Nephron (organoid): ENCODE data around the gene MAST2.
A peak's percentile ranks its signal among the peaks of the same experiment; 100 is the strongest.
"Not testable (repeated sequence)": the region's sequence is repeated elsewhere in the genome, so short reads cannot be mapped to it uniquely, and the experiment has no call there.

Experiments
- H3K27ac Mint-ChIP-seq, 3 experiments: 2 replicates each; pipeline ENCODE4 v1.8.0; 2020; ENCODE audit warnings: mixed read lengths in 3 of 3, mild to moderate bottlenecking in 2 of 3, moderate library complexity in 1 of 3
- H3K27me3 Mint-ChIP-seq: 2 replicates; pipeline ENCODE4 v1.8.0; 2021; ENCODE audit warnings: low read depth, mild to moderate bottlenecking, moderate library complexity, mixed read lengths
- H3K36me3 Mint-ChIP-seq: 2 replicates; pipeline ENCODE4 v1.8.0; 2020; ENCODE audit warnings: low read depth, mixed read lengths
- H3K4me1 Mint-ChIP-seq: 2 replicates; pipeline ENCODE4 v1.8.0; 2020; ENCODE audit warnings: mixed read lengths
- H3K4me3 Mint-ChIP-seq, 3 experiments: 2 replicates each; pipeline ENCODE4 v1.8.0; 2020; ENCODE audit warnings: mild to moderate bottlenecking in 3 of 3, mixed read lengths in 3 of 3, moderate library complexity in 2 of 3
- H3K9me3 Mint-ChIP-seq: 2 replicates; pipeline ENCODE4 v1.8.0; 2020; ENCODE audit warnings: mixed read lengths
- TF ChIP-seq, protein P1 (sequence below), 3 experiments: fragments of 200-600 bp; sonication (generic); IDR thresholded peaks; one replicate each; pipeline ENCODE4 v1.5.0; 2021; ENCODE audit warnings: antibody characterized with exemption in 3 of 3; ENCODE audit not compliant: unreplicated experiment in 3 of 3

The MAST2 gene

GRCh38 chr1:45958317-45958716, 154.9 kb downstream of the MAST2 start:
- Mint-ChIP-seq H3K9me3 (peaks cover 1% of the 10 kb centered on the region), H3K4me1 (peaks cover 17% of the 10 kb centered on the region), H3K4me3 (no peak overlapping the region), H3K27ac (no peak overlapping the region), H3K36me3 (peaks cover 29% of the 10 kb centered on the region), H3K27me3 (no peaks in the 10 kb centered on the region)
- TF ChIP-seq, protein P1, sequence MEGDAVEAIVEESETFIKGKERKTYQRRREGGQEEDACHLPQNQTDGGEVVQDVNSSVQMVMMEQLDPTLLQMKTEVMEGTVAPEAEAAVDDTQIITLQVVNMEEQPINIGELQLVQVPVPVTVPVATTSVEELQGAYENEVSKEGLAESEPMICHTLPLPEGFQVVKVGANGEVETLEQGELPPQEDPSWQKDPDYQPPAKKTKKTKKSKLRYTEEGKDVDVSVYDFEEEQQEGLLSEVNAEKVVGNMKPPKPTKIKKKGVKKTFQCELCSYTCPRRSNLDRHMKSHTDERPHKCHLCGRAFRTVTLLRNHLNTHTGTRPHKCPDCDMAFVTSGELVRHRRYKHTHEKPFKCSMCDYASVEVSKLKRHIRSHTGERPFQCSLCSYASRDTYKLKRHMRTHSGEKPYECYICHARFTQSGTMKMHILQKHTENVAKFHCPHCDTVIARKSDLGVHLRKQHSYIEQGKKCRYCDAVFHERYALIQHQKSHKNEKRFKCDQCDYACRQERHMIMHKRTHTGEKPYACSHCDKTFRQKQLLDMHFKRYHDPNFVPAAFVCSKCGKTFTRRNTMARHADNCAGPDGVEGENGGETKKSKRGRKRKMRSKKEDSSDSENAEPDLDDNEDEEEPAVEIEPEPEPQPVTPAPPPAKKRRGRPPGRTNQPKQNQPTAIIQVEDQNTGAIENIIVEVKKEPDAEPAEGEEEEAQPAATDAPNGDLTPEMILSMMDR (IDR thresholded peaks at IDR 0.05; ENCODE audit: unreplicated experiment in 3 of 3), result no peak

- peaks cover 57% of the 10 kb centered on the region for H3K36me3 Mint-ChIP-seq
- H3K9me3 Mint-ChIP-seq, result peaks cover 11% of the 10 kb centered on the region
- TF ChIP-seq, protein P1 (IDR thresholded peaks at IDR 0.05; ENCODE audit: unreplicated experiment in 3 of 3), result no peak
- no peak overlapping the region for H3K27ac Mint-ChIP-seq
- no peaks in the 10 kb centered on the region for H3K4me1 Mint-ChIP-seq
- H3K4me3 Mint-ChIP-seq, result no peak overlapping the region
- H3K27me3 Mint-ChIP-seq, result no peaks in the 10 kb centered on the region
These were observed 157.7 kb downstream of the MAST2 start for GRCh38 chr1:45960930-45961715.

DNA sequence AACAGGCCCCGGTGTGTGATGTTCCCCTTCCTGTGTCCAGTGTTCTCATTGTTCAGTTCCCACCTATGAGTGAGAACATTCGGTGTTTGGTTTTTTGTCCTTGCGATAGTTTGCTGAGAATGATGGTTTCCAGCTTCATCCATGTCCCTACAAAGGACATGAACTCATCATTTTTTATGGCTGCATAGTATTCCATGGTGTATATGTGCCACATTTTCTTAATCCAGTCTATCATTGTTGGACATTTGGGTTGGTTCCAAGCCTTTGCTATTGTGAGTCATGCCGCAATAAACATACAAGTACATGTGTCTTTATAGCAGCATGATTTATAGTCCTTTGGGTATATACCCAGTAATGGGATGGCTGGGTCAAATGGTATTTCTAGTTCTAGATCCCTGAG, 158.5 kb downstream of the MAST2 start:
- H3K27me3 Mint-ChIP-seq, H3K27ac Mint-ChIP-seq, H3K4me3 Mint-ChIP-seq, H3K4me1 Mint-ChIP-seq: not testable (repeated sequence)
- H3K36me3 Mint-ChIP-seq, result peaks cover 57% of the 10 kb centered on the region
- peaks cover 11% of the 10 kb centered on the region for H3K9me3 Mint-ChIP-seq

- TF ChIP-seq, protein P1 (IDR thresholded peaks at IDR 0.05; ENCODE audit: unreplicated experiment in 3 of 3), result no peak
- Mint-ChIP-seq H3K27me3 (no peaks in the 10 kb centered on the region), H3K27ac (peak overlapping the region in 1 of 3 experiments; percentile 17), H3K9me3 (peaks cover 5% of the 10 kb centered on the region), H3K36me3 (peaks cover 55% of the 10 kb centered on the region), H3K4me3 (no peak overlapping the region), H3K4me1 (peaks cover 4% of the 10 kb centered on the region)
These were observed 165.7 kb downstream of the MAST2 start for GRCh38 chr1:45968941-45969666.

DNA sequence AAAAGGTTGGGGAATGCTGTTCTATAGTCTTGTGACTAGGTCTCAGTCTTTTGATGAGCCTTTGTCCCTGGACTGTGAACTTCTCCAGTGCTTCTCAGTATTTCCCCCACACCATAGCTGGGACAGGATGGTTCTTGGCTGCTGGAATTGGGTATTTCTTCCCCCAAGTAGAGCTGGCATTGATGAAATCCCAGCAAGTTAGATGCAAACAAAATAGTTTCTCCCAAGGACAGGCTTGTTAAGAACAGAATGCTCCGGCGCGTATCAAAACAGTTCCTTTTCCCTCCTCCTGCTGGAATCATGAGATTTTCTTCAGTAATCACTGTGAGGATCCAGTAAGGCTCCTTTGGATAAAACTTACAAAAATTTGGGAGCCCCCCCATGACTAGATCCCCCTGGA, 166.5 kb downstream of the MAST2 start:
- H3K4me1 Mint-ChIP-seq, result peaks cover 4% of the 10 kb centered on the region

GRCh38 chr1:45971335-45971734, 167.9 kb downstream of the MAST2 start:
- no peak overlapping the region for H3K27ac Mint-ChIP-seq
- TF ChIP-seq, protein P1 (IDR thresholded peaks at IDR 0.05; ENCODE audit: unreplicated experiment in 3 of 3), result no peak
- H3K9me3 Mint-ChIP-seq, result no peaks in the 10 kb centered on the region
- H3K4me1 Mint-ChIP-seq, result peaks cover 4% of the 10 kb centered on the region
- peaks cover 34% of the 10 kb centered on the region for H3K36me3 Mint-ChIP-seq
- H3K4me3 Mint-ChIP-seq, result no peak overlapping the region
- H3K27me3 Mint-ChIP-seq, result no peaks in the 10 kb centered on the region

More for the DNA sequence above, 166.5 kb downstream of the MAST2 start:
- no peaks in the 10 kb centered on the region for H3K27me3 Mint-ChIP-seq
- peaks cover 2% of the 10 kb centered on the region for H3K9me3 Mint-ChIP-seq
- H3K4me3 Mint-ChIP-seq, result no peak overlapping the region
- TF ChIP-seq, protein P1 (IDR thresholded peaks at IDR 0.05; ENCODE audit: unreplicated experiment in 3 of 3), result no peak
- peaks cover 47% of the 10 kb centered on the region for H3K36me3 Mint-ChIP-seq
- H3K27ac Mint-ChIP-seq, result no peak overlapping the region
